Stimulated activated CD4-positive, alpha-beta T cell treated with anti-CD3 and anti-CD28 coated beads, Interleukin-2, amount 100 ng/mL, for 24 hours (primary cell): Measurements from ENCODE around the gene RIBC2.
"Not testable (repeated sequence)": the region's sequence is repeated elsewhere in the genome, so short reads cannot be mapped to it uniquely, and the experiment has no call there.

ENCODE experiments used
- DNase-seq, 2 donors: peaks; one replicate each; pipeline ENCODE4 v3.0.0-alpha.2; 2020

Gene RIBC2

DNA sequence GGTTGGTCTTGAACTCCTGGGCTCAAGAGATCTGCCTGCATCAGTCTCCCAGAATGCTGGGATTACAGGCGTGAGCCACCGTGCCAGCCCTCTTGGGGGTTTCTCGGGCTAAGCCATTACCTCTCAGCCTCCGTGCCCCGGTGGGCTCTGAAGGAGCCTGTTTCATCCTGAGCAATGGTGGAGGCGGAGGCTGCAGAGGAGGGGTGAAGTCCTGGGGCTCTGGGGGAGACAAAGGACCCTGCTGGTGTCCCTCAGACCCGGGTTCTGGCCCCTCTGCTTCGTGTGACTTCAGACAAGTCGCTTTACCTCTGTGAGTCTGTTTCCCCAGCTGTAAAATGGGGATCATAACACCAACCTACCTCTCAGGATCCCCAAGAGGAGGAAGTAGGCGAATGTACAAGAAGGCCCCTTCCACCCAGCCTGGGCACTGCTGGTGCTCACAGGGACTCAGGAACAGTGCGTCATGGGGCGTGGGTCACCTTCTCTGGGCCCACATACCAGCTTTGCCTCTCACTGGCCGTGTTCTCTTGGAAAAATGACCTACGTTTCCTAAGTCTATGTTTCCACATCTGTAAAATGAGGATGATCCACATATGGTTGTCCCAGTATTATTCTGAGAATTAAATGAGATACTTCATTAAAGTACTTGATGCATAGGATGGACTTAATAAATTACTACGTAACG lies 36.8 kb downstream of the RIBC2 start:
- DNase-seq, result no peak

GRCh38 chr22:45450921-45451651 lies 37.6 kb downstream of the RIBC2 start:
- DNase-seq, result no peak

DNA sequence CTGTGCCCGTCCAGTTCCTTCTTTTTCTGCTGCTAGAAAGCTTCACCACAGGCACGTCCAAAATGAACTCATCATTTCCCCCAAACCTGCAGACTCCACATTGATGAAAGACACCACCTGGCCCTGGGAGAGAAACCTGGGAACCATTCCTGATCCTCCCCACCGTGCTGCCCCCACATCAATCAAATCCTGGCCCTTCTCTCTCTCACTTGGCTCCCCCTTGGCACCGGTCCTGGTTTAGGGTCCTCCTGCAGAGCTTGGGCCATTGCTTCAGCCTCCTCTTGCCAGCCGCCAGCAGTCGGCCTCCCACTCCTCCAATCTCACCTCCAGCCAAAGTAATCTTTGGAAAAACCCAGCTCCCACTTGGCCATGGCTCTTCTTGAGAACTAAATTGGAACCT lies 38.5 kb downstream of the RIBC2 start:
- no peak for DNase-seq

DNA sequence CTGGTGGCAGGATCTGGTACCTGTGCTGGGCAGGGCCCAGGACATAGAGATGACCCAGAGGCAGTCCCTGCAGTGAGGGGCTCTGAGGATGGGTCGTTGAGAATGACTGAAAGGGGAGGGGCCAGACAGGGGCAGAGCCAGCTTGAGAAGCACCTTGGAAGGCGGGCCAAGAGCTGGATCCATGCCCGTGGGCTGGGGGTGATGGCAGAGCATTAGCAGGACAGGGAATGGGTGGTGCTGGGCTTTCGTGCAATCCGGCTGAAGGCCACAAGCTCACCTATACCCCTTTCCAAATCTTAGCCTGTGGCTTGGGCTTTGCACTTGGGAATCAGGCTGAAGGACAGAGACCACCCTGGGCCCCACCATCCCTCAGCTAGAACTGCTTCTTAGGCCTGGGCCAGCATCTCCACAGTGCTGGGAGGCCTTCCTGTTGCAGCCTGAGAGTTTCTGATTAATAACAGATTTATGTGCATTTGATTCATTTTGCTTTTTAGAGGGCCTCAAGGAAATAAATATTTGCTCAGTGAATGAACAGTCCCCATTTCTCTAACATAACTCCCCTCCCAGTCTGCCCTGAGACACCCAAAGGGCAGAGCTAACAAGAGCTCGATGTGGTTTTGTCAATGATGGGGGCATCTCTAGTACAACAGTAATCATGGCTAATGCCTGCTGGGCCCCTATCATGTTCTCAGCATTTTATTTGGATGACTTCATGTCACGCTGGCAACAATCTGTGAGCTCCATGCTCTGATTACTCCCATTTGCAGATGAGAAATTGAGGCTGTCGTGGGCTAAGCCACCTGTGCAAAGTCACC lies 39.3 kb downstream of the RIBC2 start:
- DNase-seq, result no peak

DNA sequence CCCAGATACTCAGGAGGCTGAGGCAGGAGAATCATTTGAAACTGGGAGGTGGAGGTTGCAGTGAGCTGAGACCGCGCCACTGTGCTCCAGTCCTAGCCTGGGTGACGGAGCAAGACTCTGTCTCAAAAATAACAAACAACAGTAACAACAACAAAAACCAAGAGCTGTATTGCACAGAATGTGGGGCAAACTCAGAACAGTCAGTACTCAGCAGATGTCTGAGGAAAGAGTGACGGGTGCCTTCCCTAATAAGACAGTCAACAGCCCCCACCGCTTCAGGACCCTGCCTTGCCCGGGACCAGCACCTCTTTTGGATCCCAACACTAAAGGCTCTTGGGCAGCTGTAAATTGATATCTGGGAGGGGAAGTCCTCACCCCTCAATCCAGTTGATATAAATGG lies 40.3 kb downstream of the RIBC2 start:
- no peak for DNase-seq

- no peak for DNase-seq
Observed at GRCh38 chr22:45454275-45454674, 40.8 kb downstream of the RIBC2 start.

- no peak for DNase-seq
Observed at GRCh38 chr22:45455212-45455611, 41.7 kb downstream of the RIBC2 start.

GRCh38 chr22:45455621-45456020 lies 42.1 kb downstream of the RIBC2 start:
- DNase-seq, result no peak

DNA sequence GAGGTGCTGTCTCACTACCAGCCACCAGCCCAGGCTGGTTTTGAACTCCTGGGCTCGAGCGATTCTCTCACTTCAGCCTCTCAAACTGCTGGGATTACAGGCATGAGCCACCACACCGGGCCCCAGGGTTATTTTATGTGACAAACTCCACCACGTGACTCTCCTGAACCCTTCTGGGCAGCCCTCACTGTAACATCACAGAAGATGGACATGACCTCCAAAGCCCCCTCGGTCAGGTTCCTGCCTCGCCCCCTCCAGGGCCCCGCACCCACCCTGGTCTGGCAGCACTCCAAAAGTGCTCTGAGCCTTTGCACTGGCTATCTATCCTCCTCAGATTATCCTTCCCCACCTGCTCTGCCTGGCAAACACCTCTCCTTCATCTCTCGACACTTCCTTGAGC lies 43.3 kb downstream of the RIBC2 start:
- DNase-seq, result no peak

- no peak for DNase-seq
Observed at GRCh38 chr22:45458532-45458931, 45.0 kb downstream of the RIBC2 start.

DNA sequence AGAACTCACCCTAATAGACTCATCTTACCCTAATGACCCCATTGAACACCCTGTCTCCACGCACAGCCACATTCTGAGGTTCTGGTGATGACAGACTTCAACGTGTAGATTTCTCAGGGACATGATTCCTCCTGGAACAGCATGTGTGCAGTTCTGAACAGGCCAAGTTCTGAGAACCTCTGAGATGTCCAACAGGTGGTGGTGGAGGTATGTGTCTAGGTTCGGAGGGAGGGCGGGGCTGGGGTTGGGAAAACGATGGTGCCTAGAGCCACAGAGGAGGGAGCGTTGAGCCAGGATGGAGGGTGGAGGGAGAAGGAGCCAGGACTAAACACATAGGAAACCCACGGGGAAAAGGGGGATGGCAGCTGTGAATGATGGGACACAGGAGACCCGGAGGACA lies 45.7 kb downstream of the RIBC2 start:
- DNase-seq, result no peak

DNA sequence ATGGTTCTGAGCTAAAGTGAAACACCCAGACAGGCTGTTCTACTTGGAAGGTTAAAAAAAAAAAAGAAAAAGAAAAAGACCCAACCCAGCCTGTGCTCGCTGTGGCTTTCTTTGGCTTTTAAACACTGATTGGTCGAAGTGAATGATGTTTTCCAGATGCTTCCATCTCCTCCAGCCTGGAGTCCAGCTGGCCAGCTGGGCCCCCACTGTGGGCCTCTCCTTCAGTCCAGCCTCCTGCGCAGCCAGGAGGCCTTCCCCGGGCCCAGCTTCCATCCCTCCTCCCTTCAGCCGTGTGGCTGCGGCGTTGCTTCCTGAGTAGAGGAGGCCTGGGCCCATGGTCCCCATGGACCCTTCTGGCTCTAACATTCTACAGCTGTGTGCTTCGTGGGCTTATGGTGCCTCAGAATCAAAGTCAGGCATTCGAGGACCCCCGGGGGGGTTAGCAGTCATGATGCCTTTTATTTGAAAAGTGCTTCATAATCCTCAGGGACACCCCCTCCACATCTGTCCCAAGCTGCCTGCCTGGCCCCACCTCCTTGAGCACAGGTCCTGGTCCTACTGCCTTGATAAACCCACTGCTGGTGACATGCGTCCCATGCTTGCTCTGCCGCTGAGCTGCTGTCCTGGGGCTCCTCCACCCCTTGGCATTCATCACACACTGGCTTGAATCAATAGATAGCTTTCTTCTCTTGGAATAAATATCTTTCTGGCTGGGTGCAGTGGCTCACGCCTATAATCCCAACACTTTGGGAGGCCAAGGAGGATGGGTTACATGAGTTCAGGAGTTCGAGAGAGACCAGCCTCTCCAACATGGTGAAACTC lies 47.0 kb downstream of the RIBC2 start:
- DNase-seq, result no peak

DNA sequence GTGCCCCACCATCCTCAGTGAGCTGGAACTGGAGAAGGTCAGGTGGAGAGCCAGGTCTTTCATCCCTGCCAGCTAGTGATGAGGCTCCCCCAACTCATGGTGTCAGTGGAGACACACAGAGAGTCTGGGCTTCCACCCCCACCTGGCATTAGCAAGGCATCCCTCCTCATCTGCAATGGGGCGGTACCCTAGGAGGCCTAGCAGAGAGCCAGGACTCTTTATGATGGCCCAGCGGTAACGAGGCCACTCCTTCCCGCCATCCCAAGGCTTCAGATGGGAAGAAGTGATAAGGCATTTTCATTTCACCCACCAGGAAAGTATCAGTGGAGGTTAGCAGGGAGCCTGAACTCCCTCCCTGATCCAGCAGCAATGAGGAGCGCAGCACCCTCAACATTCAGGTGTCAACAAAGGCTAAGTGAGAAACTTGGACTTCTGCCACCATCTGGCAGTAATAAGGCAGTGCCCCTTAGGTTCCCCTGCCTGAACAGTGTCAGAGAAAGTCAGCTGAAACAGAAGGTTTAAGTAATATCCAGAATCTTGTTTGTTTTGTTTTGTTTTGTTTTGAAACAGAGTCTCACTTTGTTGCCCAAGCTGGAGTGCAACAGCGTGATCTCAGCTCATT lies 48.7 kb downstream of the RIBC2 start:
- DNase-seq, result no peak

DNA sequence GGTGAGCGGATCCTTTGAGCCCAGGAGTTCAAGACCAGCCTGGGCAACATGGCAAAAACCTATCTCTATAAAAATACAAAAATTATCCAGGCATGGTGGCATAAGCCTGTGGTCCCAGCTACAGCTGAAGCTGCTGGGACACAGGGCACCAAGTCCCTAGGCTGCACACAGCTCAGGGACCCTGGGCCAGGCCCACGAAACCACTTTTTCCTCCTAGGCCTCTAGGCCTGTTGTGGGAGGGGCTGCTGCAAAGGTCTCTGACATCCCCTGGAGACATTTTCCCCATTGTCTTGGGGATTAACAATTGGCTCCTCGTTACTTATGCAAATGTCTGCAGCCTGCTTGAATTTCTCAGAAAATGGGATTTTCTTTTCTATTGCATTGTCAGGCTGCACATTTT lies 50.2 kb downstream of the RIBC2 start:
- not testable (repeated sequence) for DNase-seq

DNA sequence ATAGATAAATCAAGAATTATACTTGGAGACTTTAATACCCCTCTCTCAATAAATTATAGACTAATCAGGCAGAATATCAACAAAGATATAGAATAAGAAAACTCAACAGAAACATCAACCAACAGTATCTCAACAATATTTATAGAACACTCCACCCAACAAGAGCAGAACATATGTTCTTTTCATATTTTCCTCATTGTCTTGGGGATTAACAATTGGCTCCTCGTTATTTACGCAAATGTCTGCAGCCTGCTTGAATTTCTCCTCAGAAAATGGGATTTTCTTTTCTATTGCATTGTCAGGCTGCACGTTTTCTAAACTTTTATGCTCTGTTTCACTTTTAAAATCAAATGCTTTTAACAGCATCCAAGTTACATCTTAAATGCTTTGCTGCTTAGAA lies 52.1 kb downstream of the RIBC2 start:
- no peak for DNase-seq

DNA sequence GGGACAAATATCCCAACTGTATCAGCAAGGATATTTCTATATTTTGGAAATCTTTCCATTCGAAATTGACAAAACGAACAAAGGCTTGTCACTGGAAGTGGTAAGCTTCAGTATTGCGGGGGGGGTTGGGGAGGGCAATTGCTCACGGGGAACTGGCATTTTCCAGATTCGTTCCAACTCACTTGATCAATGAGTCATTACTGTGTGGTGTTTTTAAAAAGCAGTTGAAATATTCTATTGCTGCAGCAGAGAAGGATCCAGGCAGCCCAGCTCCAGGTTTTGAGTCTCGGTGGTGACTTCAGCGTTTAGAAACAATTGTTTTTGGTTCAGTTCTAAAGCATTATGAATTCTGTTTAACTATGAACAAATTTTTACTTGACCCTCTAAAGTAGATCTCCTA lies 55.4 kb downstream of the RIBC2 start:
- no peak for DNase-seq

DNA sequence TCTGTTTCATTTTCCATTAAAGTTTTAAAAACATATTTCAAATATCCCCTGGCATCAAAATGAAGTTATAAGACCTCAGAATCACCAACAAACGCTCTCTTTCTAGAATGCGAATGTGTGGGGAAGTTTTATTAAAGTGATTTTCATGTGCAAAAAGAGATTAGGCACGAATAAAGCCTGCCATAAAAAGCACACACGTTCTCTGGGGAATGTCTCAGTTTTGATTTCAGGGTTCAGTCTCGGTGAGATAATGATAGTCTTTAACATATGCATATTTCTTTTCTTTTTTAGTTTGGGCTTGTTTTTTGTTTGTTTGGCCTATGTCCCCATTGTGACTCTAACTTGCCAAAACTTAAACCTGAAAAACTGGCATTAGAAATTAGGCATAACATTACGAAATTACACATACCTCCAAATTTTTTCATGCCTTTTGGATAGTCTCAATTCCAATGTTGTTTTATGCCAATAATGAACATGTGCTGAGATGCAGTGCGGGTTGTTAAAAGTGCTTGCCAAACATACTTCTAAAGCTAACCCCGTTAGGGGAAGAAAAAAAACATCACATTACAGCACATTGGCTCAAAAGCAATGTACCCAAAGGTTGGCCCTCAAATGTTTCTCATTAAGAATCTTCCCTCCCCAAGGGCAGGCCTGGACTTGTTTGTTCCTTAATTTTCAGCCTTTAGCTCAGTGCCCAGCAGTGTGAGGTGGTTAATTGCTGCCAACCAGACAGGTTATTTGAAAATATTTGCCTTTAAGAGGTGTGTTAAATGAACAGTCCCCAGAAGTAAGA lies 56.0 kb downstream of the RIBC2 start:
- no peak for DNase-seq

GRCh38 chr22:45470871-45471270 lies 57.4 kb downstream of the RIBC2 start:
- DNase-seq, result no peak

- DNase-seq, result no peak
Observed at GRCh38 chr22:45472426-45472825, 58.9 kb downstream of the RIBC2 start.

DNA sequence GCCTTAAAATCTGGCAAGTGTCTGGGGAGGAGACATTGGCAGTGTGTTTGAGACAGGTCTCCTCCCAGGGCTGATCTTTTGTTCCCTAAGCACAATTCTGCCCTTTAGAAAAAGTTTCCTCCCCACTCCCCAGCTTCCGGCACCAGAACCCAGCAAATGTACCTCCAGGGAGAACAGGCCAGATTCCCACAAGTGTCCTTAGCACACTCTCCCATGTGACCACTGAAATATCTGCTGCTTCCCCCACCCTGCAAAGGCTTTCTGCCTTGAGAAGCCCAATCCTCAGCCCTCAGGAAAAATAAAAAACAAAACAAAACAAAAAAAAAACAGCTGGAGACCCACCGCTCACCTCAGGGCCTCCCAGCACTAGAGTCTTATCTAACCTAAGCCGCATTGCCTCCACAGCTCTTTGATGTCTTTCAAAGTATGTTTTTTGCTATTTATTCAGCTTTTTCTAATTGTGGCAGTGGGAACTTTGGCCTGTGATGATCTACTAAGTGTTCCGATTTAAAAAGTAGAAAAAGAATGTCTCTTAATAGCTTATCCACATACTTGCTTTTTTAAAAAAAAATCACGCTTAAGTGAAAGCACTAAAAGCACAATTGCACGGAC lies 60.2 kb downstream of the RIBC2 start:
- no peak for DNase-seq

DNA sequence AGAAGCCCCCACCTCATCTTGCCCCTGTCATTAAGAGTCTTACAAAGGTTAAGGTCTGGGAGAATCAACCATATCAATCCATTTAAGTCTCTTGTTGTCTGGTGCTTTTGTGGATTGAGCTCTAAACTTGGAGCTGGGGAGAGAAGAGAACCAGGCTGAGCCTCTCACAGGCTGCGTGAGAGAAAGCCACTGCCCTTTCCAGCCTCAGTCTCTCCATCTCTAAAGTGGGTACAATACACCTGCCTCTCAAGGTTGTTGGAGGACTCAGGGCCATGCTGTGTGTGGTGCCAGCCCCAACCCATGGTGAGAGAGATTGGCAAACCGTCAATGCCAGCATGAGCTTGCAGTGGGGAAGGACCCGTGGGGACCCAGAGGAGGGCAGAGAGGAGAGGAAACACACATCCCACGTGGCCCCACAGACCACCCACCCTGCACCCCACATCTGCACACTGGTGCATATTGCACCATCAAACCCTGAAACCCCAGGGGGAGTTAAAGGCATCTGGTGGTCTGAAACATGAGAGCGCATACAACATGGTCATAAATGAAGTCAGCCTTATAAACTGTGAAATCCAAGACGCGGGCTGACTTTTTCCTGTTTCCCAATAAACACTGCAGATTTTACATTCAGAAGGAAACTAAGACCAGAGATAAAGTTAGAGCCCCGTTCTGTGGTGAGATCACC lies 61.7 kb downstream of the RIBC2 start:
- DNase-seq, result no peak
